AG09309 (cell line): ENCODE measurements around the gene HMG20B.
"Not testable (repeated sequence)": the region's sequence is repeated elsewhere in the genome, so short reads cannot be mapped to it uniquely, and the experiment has no call there.

Experiments
- DNase-seq: peaks from one replicate; pipeline ENCODE4 v3.0.0-alpha.2; 2010; ENCODE audit warnings: low read depth
- H3K4me3 ChIP-seq: 2 replicates; pipeline ENCODE4 v1.5.1; 2011; ENCODE audit warnings: mild to moderate bottlenecking, low read depth, low read length, moderate library complexity; ENCODE audit not compliant: control insufficient read depth
- CTCF ChIP-seq: IDR thresholded peaks from 2 replicates; pipeline ENCODE4 v1.5.1; 2011; ENCODE audit warnings: mild to moderate bottlenecking, low read depth, low read length, inconsistent platforms; ENCODE audit not compliant: insufficient read depth, control insufficient read depth; ENCODE audit errors: missing control alignments

HMG20B gene

GRCh38 chr19:3528080-3528479 is 44.7 kb upstream of the HMG20B start:
- no peak for TF ChIP-seq CTCF
- DNase-seq, result no peak

GRCh38 chr19:3528539-3529211 is 44.1 kb upstream of the HMG20B start:
- no peak for TF ChIP-seq CTCF
- no peak overlapping the region for H3K4me3 ChIP-seq
- no peak for DNase-seq

More at GRCh38 chr19:3528080-3528479, 44.7 kb upstream of the HMG20B start:
- H3K4me3 ChIP-seq, result no peak overlapping the region

- not testable (repeated sequence) for H3K4me3 ChIP-seq, DNase-seq
Observed at GRCh38 chr19:3529299-3529698, 43.4 kb upstream of the HMG20B start.

- DNase-seq, result no peak
- H3K4me3 ChIP-seq, result no peak overlapping the region
- TF ChIP-seq CTCF, result no peak
Observed at GRCh38 chr19:3530389-3530788, 42.4 kb upstream of the HMG20B start.

- DNase-seq, result no peak
- H3K4me3 ChIP-seq, result no peak overlapping the region
- no peak for TF ChIP-seq CTCF
Observed at GRCh38 chr19:3531716-3532115, 41.0 kb upstream of the HMG20B start.

GRCh38 chr19:3532154-3532786 is 40.5 kb upstream of the HMG20B start:
- no peak for TF ChIP-seq CTCF
- H3K4me3 ChIP-seq, result no peak overlapping the region
- DNase-seq, result no peak

- no peak for TF ChIP-seq CTCF
- DNase-seq, result no peak
- no peak overlapping the region for H3K4me3 ChIP-seq
Observed at GRCh38 chr19:3533033-3533432, 39.7 kb upstream of the HMG20B start.
